Measurements from ENCODE around the gene TMEM161A.
A peak's percentile ranks its signal among the peaks of the same experiment; 100 is the strongest.
"Not testable (repeated sequence)": the region's sequence is repeated elsewhere in the genome, so short reads cannot be mapped to it uniquely, and the experiment has no call there.

Gene TMEM161A

GRCh38 chr19:19138109-19138981 lies at the start of gene TMEM161A:
Gene TMEM161A (minus strand): TSS chr19:19138478. CDS start chr19:19138428, 50 bp downstream.
- DNase-seq: peak; percentile 100

GRCh38 chr19:19186742-19187141 lies 48.5 kb upstream of the TMEM161A start:
- DNase-seq: no peak

DNA sequence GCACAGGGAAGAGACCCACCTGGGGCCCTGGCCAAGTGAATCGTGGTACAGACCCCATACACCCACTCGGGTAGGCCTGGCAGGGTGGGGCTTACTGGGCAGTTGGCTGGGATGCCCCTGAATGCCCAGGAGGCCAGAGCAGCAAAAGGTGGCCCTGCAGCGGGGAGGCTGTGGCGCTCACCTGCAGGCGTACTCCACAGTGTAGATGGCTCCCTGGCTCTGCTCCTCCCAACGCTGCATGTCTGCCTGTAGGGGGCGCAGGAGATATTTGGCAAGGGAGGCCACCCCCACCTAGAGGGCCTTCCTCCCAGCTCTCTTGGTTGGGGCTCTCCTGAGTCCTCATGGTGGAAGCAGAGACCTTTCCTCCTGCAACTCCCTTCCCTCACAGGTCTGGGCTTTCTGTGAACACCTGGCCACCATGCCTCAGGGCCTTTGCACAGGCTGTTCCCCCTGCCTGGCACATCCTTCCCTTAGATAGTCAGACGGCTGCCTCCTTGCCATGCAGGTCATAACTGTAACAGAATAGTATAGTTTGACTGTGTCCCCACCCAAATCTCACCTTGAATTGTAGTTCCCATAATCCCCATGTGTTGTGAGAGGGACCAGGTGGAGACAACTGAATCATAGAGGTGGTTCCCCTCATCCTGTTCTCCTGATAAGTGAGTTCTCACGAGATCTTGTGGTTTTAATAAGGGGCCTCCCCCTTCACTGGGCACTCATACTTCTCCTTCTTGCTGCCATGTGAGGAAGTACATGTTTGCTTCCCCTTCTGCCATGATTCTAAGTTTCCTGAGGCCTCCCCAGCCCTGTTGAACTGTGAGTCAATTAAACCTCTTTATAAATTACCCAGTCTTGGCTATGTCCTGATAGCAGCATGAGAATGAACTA lies 47.8 kb upstream of the TMEM161A start:
- DNase-seq: peak; percentile 47

DNA sequence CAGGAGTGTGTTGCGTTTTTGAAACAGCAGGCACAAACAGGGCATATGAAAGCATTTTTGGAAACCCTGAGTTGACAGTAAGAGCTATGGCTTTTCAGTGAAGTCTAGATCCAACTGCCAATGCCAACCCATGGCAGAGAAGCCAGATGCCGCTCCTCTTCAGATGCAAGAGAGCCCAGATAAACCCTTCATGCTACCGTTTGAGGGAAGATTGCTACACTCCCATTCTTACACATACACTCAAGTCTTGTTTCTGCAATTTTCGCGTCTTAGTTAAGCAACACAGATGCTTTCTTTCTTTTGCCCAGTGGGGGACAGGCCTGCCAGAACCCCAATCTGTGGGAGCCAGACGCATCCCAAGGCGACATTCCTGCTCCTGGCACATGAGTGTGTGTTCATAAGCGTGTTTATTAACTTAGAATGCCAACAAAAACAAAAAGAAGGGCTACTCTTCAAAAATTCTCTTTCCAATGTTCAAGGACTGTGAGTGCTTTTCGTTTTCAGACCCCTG lies 43.3 kb upstream of the TMEM161A start:
- DNase-seq: no peak

DNA sequence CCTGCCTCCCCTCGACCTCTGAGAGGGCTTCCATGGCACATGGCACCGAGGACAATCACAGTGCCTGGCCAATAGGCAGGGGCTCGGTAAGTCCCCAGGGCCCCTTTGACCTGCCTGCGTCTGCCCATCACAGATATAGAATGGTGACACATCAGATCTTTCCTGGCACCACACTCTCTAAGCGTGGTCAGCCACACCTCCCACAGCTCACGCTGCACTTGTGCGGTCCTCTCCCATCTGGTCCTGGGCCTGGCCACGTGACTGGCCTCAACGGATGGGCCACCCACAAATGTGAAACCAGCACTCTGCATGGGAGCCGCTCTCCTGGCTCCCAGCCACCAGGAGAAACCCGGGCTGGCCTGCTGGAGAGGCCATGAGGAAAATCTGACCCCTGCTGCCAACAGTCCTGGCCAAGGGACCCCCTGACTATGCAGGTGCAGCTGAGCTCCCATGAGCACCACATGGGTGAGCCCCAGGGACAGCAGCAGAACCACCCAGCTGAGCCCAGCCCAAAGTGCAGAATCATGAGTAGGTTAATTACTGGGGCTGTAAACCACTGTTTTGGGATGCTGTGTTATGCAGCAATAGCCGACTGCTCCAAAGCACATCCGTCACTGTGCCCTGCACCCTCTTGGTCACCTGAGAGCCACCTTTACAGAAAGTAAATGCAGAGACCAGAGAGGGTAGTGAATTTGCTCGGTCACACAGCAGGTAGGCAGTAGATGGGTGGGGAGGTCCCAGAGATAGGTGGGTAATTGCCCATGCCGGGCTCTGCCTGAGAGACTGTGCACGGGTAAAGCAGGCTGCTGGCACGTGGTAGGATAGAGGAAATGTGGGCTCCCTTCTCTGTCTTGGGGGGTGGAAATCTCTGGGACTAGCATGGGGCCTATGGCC lies 41.5 kb upstream of the TMEM161A start:
- DNase-seq: no peak

DNA sequence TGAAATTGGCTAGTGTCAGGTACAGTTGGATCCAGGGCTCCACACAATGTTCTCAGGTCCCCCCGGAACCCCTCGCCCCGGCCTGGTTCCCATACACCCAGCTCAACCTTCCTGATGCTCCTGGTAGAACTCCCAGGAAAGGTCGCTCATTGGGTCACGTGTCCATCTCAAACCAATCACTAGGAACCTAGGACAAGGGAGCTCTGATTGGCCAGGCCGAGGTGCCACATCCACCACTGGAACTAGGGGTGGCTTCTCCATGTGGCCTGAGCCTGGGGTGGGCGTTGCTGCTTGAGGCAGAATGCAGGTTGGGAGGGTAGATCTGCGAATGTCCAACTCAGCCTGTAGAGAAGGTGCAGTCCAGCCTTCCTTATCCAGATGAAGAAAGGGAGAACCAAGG lies 38.7 kb upstream of the TMEM161A start:
- DNase-seq: no peak

- not testable (repeated sequence) for DNase-seq
Measured at GRCh38 chr19:19173243-19173642, 35.0 kb upstream of the TMEM161A start.

DNA sequence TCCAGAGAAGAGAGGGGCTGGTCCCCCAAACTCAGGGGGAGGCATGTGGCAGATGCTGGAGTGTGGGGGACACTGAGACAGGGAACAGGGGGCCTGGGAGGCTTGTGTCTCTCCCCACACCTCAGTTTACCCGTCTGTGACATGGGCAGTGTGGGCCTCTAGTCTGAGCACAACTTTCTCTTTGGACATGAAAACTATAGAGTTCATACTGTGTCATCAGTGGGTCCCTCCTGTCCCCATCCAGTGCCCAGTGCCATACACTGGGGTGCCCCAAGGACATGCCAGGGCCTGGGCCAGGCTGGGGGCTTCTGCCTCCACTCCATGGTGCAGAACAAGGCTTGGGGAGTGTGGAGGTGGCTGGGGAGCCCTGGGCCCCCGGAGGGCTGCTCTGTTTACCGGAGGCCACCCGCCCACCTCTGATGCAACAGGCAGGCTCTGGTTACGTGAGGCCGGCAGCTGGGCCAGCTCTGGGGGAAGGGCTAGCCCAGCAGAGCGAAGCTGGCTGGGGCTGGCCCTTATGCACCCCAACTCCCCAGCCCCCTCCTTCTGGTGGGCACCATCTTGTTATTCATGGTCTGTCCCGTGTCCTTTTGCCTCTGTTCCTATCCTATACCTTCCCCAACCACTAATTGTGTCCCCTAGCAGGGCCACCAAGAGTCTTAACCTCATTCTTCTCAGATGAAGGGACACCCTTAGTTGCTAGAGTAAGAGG lies 33.7 kb upstream of the TMEM161A start:
- no peak for DNase-seq

DNA sequence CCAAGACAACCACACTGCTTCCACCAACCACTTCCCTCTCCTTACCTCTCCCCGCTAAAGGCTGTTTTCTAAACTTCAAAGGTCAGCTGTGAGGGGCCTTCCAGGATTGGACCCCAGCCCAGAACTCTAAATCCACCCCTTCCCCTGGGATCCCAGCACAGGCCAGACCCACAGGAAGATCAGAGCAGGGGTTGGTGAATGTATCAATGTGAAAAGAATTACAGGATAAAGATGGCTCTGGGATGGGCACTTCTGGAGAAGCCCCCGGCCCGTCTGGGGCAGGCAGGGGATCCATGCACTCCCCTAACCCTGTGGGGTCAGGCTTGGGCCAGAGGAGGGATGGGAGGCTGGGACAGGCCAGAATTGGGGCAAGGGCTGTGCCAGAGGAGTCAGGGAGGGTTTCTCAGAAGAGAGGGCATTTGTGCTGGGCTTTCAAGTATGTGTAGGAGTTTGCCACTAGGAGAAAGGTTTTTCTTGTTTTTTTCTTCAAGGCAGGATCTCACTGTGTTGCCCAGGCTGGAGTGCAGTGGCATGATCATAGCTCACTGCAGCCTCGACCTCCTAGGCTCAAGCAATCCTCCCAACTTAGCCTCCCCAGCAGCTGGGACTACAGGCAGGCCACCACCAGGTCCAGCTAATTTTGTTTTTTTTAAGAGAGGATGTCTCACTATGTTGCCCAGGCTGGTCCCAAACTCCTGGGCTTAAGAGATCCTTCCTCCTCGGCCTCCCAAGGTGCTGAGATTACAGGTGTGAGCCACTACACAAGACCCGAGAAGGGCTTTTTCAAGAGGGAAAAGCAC lies 32.8 kb upstream of the TMEM161A start:
- DNase-seq: peak; percentile 28

DNA sequence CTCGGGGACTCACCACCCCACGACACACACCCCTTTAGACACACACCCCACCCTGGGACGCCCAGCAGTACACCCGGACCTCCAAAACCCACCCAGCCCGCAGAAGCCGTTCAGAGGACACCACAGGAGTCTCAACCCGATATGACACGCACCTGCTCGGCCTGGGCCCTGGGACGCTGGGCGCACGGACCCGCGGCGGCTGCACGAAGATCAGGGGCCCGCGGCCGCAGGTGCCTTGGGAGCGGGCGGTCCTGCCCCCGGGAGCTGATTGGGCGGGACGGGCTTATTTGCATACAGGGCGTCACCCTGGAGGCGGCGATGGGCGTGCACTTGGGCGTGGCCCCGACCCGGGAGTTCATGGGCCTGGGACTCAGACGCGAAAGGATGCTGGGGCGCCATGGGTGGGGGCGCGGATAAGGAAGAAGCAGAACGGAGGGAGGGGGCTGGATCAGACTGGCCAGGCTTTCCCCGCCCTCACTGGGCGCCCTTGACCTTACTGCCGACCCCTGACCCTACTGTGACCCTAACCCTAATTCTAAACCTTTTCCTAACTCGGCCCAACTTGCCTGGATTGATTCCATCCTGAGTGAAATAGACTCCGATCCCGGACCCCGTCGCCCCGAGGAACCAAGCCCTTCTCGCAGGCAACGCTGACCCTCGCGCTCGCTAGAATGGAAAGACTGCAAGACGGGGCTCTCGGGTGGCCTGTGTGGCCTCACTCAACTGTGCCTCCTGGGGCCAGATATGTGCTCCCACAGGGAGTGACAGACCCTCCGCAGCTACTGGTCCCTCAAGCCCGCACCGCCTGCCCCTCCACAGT lies 32.0 kb upstream of the TMEM161A start, which contains the start of gene MEF2B:
TSS of gene MEF2B (minus strand) at position 211 of the 820 bp plus-strand sequence. CDS start 19,528 bp downstream, outside the sequence.
- DNase-seq: peak; percentile 81

GRCh38 chr19:19169236-19170052 lies 31.2 kb upstream of the TMEM161A start:
- no peak for DNase-seq

GRCh38 chr19:19167612-19168011 lies 29.3 kb upstream of the TMEM161A start:
- no peak for DNase-seq

DNA sequence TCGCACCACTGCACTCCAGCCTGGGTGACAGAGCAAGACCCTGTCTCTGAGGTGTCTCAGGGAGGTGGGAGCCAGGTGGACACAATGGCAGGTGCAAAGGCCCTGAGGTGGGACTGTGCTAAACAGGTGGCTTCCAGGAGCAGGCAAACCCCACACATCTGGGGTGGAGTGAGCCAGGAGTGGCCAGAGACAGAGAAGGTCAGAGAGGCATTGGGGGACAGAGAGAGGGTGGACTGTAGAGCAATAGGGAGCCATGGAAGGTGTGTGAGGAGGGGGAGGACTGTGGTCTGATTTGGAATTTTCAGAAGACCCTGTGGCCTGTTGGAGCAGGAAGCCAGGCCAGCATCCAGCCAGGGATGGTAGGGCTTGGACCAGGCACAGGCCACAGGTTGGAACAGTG lies 27.1 kb upstream of the TMEM161A start:
- no peak for DNase-seq

- DNase-seq: no peak
Measured at GRCh38 chr19:19162495-19162894, 24.2 kb upstream of the TMEM161A start.

- no peak for DNase-seq
Measured at GRCh38 chr19:19160461-19161035, 22.3 kb upstream of the TMEM161A start.

- no peak for DNase-seq
Measured at GRCh38 chr19:19159534-19159933, 21.3 kb upstream of the TMEM161A start.

DNA sequence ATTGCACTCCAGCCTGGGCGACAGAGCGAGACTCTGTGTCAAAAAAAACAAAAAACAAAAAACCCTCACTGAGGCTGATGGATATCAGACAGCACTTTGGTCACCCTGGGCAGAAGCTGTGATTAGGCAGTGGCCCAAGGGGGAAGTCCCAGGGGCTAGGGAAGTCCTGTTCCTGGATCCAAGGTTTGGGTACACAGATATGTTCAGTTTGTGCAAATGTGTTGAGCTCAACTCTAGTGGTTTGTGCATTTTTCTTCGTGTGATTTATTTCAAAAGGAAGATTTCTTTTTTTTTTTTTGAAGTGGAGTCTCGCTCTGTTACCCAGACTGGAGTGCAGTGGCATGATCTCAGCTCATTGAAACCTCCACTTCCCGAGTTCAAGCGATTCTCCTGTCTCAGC lies 19.5 kb upstream of the TMEM161A start:
- DNase-seq: no peak

DNA sequence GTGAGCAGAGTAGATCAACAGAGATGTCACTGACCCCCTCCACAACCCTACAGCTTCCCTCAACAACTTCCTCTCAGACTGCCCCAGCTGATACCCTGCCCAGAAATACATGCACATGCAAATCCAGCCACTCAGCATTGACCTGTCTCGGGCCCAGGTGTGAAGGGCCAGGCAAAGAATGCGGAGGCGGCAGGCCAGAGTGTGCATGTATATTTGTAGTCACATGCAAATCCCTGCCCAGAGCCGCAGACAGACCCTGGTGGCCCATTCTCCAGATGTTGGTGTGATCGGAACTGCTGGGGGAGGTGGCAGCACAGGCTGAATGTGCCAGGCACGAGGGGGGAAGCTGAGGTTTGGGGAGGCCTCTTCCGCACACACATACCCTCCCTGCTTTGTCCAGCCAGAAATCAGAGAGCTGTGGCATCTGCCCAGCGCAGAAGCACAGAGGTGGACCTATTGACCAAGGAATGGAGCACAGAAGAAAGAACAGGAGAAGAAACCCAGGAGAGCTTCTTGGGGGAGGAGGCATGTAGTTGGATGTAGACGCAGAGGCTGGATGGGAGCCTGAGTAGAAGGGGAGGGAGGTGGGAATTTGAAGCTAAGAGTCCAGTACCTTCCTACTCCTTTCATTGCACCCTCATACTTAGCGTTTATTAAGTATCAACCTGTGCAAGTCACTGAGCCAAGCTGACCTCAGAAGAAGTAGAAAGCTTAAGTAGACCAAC lies 17.4 kb upstream of the TMEM161A start:
- no peak for DNase-seq

All from eye (tissue), 1 donor.